Measurements from ENCODE around the gene POLR2C. TPM values are rescaled to one million over a fixed set of nuclear protein-coding genes. Genes with fewer than 3 reads are reported as not detected.
A peak's percentile ranks its signal among the peaks of the same experiment; 100 is the strongest.

POLR2C gene
- total RNA-seq, 4 donors from 2014 or later = 80.0 to 141 (median 100.0) TPM

DNA sequence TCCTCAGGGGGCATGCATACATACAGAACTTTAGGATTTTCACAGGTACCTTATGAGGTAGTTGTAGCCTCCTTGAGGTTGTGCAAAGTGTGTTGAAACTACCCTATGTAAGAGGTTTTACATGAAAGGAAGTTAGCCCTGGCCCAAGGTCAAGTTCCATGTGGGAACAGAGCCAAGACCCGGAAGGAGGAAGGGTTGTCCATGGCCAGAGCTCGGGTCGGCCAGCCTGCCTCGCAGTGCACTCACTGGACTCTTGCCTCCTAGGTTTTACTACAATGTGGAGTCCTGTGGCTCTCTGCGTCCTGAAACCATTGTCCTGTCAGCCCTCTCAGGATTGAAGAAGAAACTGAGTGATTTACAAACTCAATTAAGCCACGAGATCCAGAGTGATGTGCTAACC is 8.2 kb downstream of the POLR2C start:
- no peaks in the 10 kb centered on the region for H3K9me3 ChIP-seq
- ATAC-seq = peak; percentile 62
- H3K4me3 ChIP-seq = no peak overlapping the region
- no peak for TF ChIP-seq POLR2A (IDR thresholded peaks at IDR 0.05)
- TF ChIP-seq, protein P1, sequence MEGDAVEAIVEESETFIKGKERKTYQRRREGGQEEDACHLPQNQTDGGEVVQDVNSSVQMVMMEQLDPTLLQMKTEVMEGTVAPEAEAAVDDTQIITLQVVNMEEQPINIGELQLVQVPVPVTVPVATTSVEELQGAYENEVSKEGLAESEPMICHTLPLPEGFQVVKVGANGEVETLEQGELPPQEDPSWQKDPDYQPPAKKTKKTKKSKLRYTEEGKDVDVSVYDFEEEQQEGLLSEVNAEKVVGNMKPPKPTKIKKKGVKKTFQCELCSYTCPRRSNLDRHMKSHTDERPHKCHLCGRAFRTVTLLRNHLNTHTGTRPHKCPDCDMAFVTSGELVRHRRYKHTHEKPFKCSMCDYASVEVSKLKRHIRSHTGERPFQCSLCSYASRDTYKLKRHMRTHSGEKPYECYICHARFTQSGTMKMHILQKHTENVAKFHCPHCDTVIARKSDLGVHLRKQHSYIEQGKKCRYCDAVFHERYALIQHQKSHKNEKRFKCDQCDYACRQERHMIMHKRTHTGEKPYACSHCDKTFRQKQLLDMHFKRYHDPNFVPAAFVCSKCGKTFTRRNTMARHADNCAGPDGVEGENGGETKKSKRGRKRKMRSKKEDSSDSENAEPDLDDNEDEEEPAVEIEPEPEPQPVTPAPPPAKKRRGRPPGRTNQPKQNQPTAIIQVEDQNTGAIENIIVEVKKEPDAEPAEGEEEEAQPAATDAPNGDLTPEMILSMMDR (IDR thresholded peaks at IDR 0.05) = no peak
- no peak for TF ChIP-seq POLR2AphosphoS5 (IDR thresholded peaks at IDR 0.05)
- no peak for TF ChIP-seq EP300 (IDR thresholded peaks at IDR 0.05)
- peak overlapping the region in 3 of 4 donors; percentile 1 to 27 (median 23) for H3K27ac ChIP-seq
- 10 to 28% methylated on average over 4 to 6 of the region's 6 CpGs for WGBS, 2 donors (ENCODE audit: low coverage in 1 of 2)
- peaks cover 0 to 97% of the 10 kb centered on the region in 2 donors for H3K36me3 ChIP-seq
- H3K4me1 ChIP-seq = peaks cover 0 to 22% (median 6%) of the 10 kb centered on the region in 3 donors
- H3K27me3 ChIP-seq = no peaks in the 10 kb centered on the region

DNA sequence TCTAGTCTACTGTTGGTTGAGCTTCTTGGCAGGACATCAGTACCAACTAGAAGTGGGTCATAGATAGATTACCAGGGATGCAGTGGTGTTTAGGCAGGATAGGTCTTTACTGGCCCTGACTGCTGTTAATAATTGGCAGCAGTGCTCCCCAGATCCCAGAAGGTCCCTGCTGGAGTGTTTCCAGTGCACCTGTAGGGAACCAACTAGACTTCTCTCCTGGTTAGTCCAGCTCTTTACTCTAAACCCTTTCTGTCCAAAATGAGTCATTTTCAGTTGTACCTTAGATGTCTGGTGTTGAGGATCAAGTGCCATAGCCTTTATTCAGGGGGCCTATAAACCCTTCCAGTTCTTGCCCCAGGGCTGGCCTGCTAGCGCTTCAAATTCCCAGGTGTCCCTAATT is 8.7 kb downstream of the POLR2C start:
- Histone ChIP-seq H3K4me3 (no peak overlapping the region), H3K36me3 (peaks cover 0 to 92% of the 10 kb centered on the region in 2 donors), H3K9me3 (no peaks in the 10 kb centered on the region), H3K4me1 (peaks cover 0 to 24% (median 6%) of the 10 kb centered on the region in 3 donors), H3K27ac (peak overlapping the region in 3 of 4 donors; percentile 1 to 27 (median 23)), H3K27me3 (no peaks in the 10 kb centered on the region)
- no peak for ATAC-seq
- WGBS, 2 donors (ENCODE audit: low coverage in 1 of 2) = 100% methylated on average over 1 of the region's 1 CpG
- TF ChIP-seq POLR2AphosphoS5 (IDR thresholded peaks at IDR 0.05) = no peak
- TF ChIP-seq EP300 (IDR thresholded peaks at IDR 0.05) = no peak

DNA sequence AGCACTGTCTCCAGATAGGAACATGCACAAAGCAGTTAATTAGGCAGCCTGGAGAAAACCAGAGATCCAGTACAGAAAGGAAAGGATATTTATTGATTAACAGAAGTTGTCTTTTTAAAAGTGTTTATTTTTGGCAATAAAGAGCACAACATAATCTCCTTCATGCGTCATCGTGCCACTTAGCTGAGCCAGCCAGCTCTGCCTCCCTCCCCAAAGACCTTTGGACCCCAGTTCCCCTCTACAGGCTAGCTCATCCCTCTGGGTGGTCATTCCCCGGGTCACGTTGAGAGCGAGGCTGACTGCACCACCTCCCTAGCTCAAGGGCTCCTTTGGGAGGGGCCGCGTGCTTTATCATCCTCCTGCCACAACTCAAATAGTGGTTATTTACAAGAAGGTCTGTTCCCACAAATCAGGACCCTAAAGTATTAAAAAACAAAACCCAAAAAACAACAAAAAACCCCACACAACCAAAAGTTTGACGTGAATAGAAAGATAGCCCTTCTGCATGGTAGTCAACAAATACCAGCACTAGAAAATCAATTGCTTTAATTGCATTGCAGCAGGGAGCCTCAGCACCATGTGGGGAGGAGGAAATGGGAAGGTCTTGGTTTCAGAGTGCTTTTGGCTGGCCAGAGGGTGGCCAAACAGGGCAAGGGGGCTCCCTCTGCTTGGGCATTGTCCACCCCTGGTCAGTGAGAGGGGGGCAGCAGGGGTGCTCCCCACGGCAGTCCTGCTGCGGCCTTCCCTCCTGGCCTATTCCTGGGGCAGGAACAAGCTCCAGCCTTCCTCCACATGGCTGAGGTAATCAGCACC is 9.6 kb downstream of the POLR2C start:
- Histone ChIP-seq H3K4me3 (no peak overlapping the region), H3K27me3 (no peaks in the 10 kb centered on the region), H3K27ac (no peak overlapping the region), H3K9me3 (no peaks in the 10 kb centered on the region), H3K36me3 (peaks cover 0 to 83% of the 10 kb centered on the region in 2 donors), H3K4me1 (peaks cover 0 to 33% (median 7%) of the 10 kb centered on the region in 3 donors)
- WGBS, 2 donors (ENCODE audit: low coverage in 1 of 2) = 41 to 61% methylated on average over 8 of the region's 10 CpGs
- no peak for TF ChIP-seq EP300 (IDR thresholded peaks at IDR 0.05)
- no peak for TF ChIP-seq POLR2AphosphoS5 (IDR thresholded peaks at IDR 0.05)
- TF ChIP-seq, protein P1 (IDR thresholded peaks at IDR 0.05) = no peak
- no peak for TF ChIP-seq POLR2A (IDR thresholded peaks at IDR 0.05)
- ATAC-seq = no peak

DNA sequence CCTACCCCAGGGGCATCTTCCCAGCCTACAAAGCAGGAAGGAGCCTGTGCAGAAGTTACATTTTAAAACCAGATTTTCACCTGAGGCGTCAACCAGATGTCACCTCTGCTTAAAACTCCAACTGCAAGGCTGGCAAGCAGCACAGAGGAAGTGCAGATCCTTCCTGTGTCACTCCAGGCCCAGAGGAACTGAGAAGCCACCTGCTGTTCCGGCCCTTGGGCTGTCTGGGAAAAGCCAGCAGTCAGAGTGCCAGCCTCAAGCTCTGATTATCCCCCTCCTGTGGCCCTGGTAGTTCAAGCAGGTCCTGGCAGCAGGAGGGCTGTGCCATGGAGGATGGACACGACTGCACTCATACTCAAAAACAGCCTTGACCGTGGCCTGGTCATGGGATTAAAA is 10.2 kb downstream of the POLR2C start:
- Histone ChIP-seq H3K9me3 (no peaks in the 10 kb centered on the region), H3K4me1 (peaks cover 0 to 39% (median 13%) of the 10 kb centered on the region in 3 donors), H3K4me3 (no peak overlapping the region), H3K27ac (no peak overlapping the region), H3K27me3 (no peaks in the 10 kb centered on the region), H3K36me3 (peaks cover 0 to 78% of the 10 kb centered on the region in 2 donors)
- 60% methylated on average over 1 of the region's 4 CpGs; no CpG with 5 or more reads in 1 of the 2 donors for WGBS, 2 donors (ENCODE audit: low coverage in 1 of 2)
- ATAC-seq = no peak
- no peak for TF ChIP-seq POLR2A (IDR thresholded peaks at IDR 0.05)
- TF ChIP-seq POLR2AphosphoS5 (IDR thresholded peaks at IDR 0.05) = no peak
- no peak for TF ChIP-seq EP300 (IDR thresholded peaks at IDR 0.05)
- TF ChIP-seq, protein P1 (IDR thresholded peaks at IDR 0.05) = no peak

DNA sequence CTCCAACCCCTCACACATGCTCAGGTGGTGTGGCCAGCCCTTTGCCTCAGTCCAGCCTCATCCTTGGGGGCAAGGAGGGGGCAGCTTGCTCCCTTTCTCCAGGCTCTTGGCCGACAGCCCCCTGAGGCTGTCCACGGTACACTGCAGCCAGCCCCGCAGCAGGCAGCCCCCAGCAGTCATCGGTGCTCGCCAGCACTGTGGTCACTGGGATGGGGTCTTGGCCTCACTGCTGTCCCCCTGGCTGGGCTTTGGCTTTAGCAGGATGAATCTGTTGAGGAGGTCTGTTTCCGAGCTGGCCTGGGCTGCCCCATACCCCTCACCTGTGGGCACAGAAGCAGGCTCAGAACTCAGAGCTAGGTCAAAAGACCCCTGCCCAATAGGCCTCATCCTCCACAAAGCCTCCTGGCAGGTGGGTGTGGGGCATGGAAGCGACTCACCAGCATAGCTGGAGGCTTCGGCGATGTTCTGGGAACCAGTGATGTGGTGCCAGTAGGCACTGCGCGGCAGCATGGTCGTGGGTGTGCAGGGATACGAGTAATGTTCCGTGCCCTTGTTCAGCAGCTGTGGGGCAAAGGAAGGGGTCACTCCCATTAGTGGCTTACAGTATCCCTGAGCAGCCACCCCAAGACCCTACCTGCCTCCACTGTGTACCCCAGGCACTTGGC is 10.8 kb downstream of the POLR2C start:
- ATAC-seq = no peak
- 80 to 86% methylated on average over 2 to 5 of the region's 14 CpGs for WGBS, 2 donors (ENCODE audit: low coverage in 1 of 2)
- H3K27ac ChIP-seq = no peak overlapping the region
- H3K4me1 ChIP-seq = peaks cover 0 to 45% (median 19%) of the 10 kb centered on the region in 3 donors
- H3K27me3 ChIP-seq = no peaks in the 10 kb centered on the region
- peaks cover 0 to 75% of the 10 kb centered on the region in 2 donors for H3K36me3 ChIP-seq
- TF ChIP-seq EP300 (IDR thresholded peaks at IDR 0.05) (no peak), POLR2A (IDR thresholded peaks at IDR 0.05) (no peak), POLR2AphosphoS5 (IDR thresholded peaks at IDR 0.05) (no peak)
- TF ChIP-seq, protein P1 (IDR thresholded peaks at IDR 0.05) = no peak
- H3K9me3 ChIP-seq = no peaks in the 10 kb centered on the region
- no peak overlapping the region for H3K4me3 ChIP-seq

All from gastroesophageal sphincter (tissue), 4 donors.